Measurements from ENCODE around the gene TMPRSS6. TPM values are rescaled to one million over a fixed set of nuclear protein-coding genes. Genes with fewer than 3 reads are reported as not detected.

The TMPRSS6 gene
- total and polyA plus RNA-seq, 2 of the 13 experiments (the other 11 are each of a cell fraction or from before 2014, with no cell fraction given): 4.2 to 4.8 TPM

- no peak for TF ChIP-seq HNF1A (IDR thresholded peaks at IDR 0.05; ENCODE audit: low read depth)
- 0 out of 2 replicates have a peak, but pooled peaks have one; percentile 4 for TF ChIP-seq HNF1A (CRISPR knock-in tag; IDR thresholded peaks at IDR 0.05; ENCODE audit: borderline replicate concordance)
- no peak for TF ChIP-seq MXI1 (IDR thresholded peaks at IDR 0.05; ENCODE audit: borderline replicate concordance, low read depth, low read length)
- TF ChIP-seq PAX8 (CRISPR knock-in tag; IDR thresholded peaks at IDR 0.05; ENCODE audit: borderline replicate concordance): no peak
- TF ChIP-seq CREB1 (IDR thresholded peaks at IDR 0.05): no peak
- no peak for TF ChIP-seq CREB1 (CRISPR knock-in tag; IDR thresholded peaks at IDR 0.05)
- no peak for TF ChIP-seq HMGA1 (CRISPR knock-in tag; conservative IDR thresholded peaks at IDR 0.05)
- no peak for TF ChIP-seq NFIB (CRISPR knock-in tag; IDR thresholded peaks at IDR 0.05; ENCODE audit: borderline replicate concordance)
- no peak for TF ChIP-seq ELF1 (CRISPR knock-in tag; IDR thresholded peaks at IDR 0.05)
- TF ChIP-seq, protein P1, sequence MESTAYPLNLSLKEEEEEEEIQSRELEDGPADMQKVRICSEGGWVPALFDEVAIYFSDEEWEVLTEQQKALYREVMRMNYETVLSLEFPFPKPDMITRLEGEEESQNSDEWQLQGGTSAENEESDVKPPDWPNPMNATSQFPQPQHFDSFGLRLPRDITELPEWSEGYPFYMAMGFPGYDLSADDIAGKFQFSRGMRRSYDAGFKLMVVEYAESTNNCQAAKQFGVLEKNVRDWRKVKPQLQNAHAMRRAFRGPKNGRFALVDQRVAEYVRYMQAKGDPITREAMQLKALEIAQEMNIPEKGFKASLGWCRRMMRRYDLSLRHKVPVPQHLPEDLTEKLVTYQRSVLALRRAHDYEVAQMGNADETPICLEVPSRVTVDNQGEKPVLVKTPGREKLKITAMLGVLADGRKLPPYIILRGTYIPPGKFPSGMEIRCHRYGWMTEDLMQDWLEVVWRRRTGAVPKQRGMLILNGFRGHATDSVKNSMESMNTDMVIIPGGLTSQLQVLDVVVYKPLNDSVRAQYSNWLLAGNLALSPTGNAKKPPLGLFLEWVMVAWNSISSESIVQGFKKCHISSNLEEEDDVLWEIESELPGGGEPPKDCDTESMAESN (CRISPR knock-in tag; conservative IDR thresholded peaks at IDR 0.05): 0 out of 2 replicates have a peak, but pooled peaks have one; percentile 46
- TF ChIP-seq RORA (CRISPR knock-in tag; IDR thresholded peaks at IDR 0.05): no peak
- TF ChIP-seq ZNF883 (CRISPR knock-in tag; IDR thresholded peaks at IDR 0.05; ENCODE audit: not compliant biosample characterization): no peak
- 0 out of 2 replicates have a peak, but pooled peaks have one; percentile 38 for TF ChIP-seq ZNF263 (CRISPR knock-in tag; IDR thresholded peaks at IDR 0.05)
- TF ChIP-seq TBP (CRISPR knock-in tag; IDR thresholded peaks at IDR 0.05): no peak
- peak; percentile 44; the same call in 1 of the 2 replicates for TF ChIP-seq ZNF644 (CRISPR knock-in tag; IDR thresholded peaks at IDR 0.05; ENCODE audit: low read depth)
- TF ChIP-seq ZNF563 (CRISPR knock-in tag; IDR thresholded peaks at IDR 0.05): 0 out of 2 replicates have a peak, but pooled peaks have one; percentile 32
- no peak for TF ChIP-seq RFXAP (CRISPR knock-in tag; IDR thresholded peaks at IDR 0.05; ENCODE audit: borderline replicate concordance)
- no peak for TF ChIP-seq TEAD3 (CRISPR knock-in tag; optimal IDR thresholded peaks at IDR 0.05; ENCODE audit: borderline replicate concordance)
- peak; percentile 75 for TF ChIP-seq HNF4A (CRISPR knock-in tag; IDR thresholded peaks at IDR 0.05)
- TF ChIP-seq ZKSCAN1 (IDR thresholded peaks at IDR 0.05; ENCODE audit: low read length): no peak
- no peak for TF ChIP-seq HDAC6 (IDR thresholded peaks at IDR 0.05; ENCODE audit: low read depth, low read length)
- TF ChIP-seq ZNF720 (CRISPR knock-in tag; IDR thresholded peaks at IDR 0.05): no peak
- TF ChIP-seq ZNF101 (CRISPR knock-in tag; IDR thresholded peaks at IDR 0.05; ENCODE audit: borderline replicate concordance, low read depth): no peak
- TF ChIP-seq FOXK2 (IDR thresholded peaks at IDR 0.05): no peak
- no peak for TF ChIP-seq ZNF136 (CRISPR knock-in tag; IDR thresholded peaks at IDR 0.05; ENCODE audit: low read depth)
- no peak for TF ChIP-seq ARNT (IDR thresholded peaks at IDR 0.05)
- TF ChIP-seq SAP130 (CRISPR knock-in tag; IDR thresholded peaks at IDR 0.05; ENCODE audit: low read depth): peak; percentile 26; the same call in 1 of the 2 replicates
Observed at GRCh38 chr22:37112084-37112728, 2.7 kb upstream of the TMPRSS6 start (continued).
